Neutrophil (primary cell): ENCODE results near the gene LRP4.

Source experiments
- H3K27ac ChIP-seq: fragments of 200-600 bp; sonication (generic); 2 replicates; pipeline ENCODE4 v1.5.1; 2016; ENCODE audit warnings: mild to moderate bottlenecking, moderate library complexity
- H3K27me3 ChIP-seq: fragments of 200-600 bp; sonication (generic); 2 replicates; pipeline ENCODE4 v1.6.0; 2016; ENCODE audit warnings: mild to moderate bottlenecking
- H3K36me3 ChIP-seq: fragments of 200-600 bp; sonication (generic); 2 replicates; pipeline ENCODE4 v1.5.1; 2017
- H3K4me1 ChIP-seq, 2 experiments: fragments of 200-600 bp in 1 of 2; sonication (generic) in 1 of 2; 1 replicate in 1 of 2; 2 replicates in 1 of 2; pipeline versions ENCODE4 v1.5.1 to v1.6.1; 2013 to 2016; ENCODE audit warnings: low read depth in 1 of 2, low read length in 1 of 2, mild to moderate bottlenecking in 1 of 2, moderate library complexity in 1 of 2; ENCODE audit not compliant: control insufficient read depth in 1 of 2, insufficient read depth in 1 of 2
- H3K4me3 ChIP-seq, 2 experiments: fragments of 200-600 bp in 1 of 2; sonication (generic) in 1 of 2; 1 replicate in 1 of 2; 2 replicates in 1 of 2; pipeline ENCODE4 v1.5.1; 2013 to 2016; ENCODE audit warnings: low read depth in 1 of 2, low read length in 1 of 2, mild to moderate bottlenecking in 1 of 2, moderate library complexity in 1 of 2
- H3K9me3 ChIP-seq: fragments of 200-600 bp; sonication (generic); 2 replicates; pipeline ENCODE4 v1.5.1; 2016
- TF ChIP-seq, protein P1 (sequence below): fragments of 200-600 bp; sonication (generic); IDR thresholded peaks from 2 replicates; pipeline ENCODE4 v1.5.1; 2016; ENCODE audit warnings: antibody characterized with exemption

The LRP4 gene

DNA sequence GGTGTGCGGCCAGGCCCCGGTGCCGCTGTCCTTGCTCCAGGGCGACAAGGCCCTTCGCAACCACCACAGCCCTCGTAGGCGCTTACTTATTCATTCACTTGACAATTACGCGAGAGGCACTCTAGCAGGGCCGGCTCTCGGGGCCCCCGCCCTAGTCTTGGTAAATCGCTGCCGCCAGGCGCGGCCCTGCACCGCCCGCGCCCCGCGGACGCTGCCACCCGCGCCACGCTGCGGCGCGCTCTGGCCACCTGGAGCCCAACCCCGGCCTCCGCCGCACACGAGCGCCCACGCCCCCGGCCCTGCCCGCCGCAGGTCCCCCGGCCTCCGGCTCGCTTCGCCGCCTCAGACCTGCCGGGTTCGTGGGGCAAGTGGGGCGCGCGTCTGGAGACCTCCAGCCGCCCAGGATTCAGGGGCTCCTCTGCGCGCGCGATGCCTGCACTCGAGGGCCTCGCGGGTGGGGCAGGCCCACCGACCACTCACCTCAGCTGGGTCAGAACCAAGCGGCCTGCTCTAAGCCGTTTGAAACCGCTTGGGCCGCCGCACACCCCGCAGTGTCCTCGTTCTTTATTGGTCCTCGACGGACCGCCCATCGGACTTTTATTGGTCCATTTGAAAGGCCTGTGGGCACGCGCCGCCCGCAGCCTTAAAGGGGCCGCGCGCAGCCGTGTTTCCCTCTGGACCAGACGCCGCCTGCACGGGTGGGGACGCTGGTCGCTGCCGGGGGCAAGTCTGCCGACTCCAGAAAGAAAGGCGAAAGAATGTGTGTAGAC, 72.4 kb downstream of the LRP4 start, which contains the start of gene CKAP5:
Gene CKAP5, minus strand, starts transcription at position 541 of the 770 bp plus-strand sequence. CDS start 25,049 bp downstream, outside the sequence.
- TF ChIP-seq, protein P1, sequence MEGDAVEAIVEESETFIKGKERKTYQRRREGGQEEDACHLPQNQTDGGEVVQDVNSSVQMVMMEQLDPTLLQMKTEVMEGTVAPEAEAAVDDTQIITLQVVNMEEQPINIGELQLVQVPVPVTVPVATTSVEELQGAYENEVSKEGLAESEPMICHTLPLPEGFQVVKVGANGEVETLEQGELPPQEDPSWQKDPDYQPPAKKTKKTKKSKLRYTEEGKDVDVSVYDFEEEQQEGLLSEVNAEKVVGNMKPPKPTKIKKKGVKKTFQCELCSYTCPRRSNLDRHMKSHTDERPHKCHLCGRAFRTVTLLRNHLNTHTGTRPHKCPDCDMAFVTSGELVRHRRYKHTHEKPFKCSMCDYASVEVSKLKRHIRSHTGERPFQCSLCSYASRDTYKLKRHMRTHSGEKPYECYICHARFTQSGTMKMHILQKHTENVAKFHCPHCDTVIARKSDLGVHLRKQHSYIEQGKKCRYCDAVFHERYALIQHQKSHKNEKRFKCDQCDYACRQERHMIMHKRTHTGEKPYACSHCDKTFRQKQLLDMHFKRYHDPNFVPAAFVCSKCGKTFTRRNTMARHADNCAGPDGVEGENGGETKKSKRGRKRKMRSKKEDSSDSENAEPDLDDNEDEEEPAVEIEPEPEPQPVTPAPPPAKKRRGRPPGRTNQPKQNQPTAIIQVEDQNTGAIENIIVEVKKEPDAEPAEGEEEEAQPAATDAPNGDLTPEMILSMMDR: no peak
- Histone ChIP-seq H3K4me1 (peaks cover 15 to 18% of the 10 kb centered on the region in 2 experiments), H3K9me3 (no peaks in the 10 kb centered on the region), H3K4me3 (peak within 1 kb of the TSS; percentile 79 to 84), H3K36me3 (no peaks in the 10 kb centered on the region), H3K27ac (peak within 1 kb of the TSS; percentile 63), H3K27me3 (no peaks in the 10 kb centered on the region)

DNA sequence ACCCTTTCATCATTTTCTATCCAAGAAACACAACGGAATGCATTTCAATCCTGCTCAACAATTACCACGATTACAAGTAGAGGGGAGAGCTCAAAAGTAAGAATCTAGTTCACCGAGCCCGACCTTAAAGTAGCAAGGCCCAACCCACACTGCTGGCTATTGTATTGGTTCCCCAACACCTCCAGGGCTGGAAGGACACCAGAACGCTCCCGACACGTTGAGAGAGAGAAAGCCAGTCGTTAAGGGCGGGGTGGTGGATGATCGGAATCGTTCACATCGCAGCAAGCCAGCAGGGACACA, 73.0 kb downstream of the LRP4 start:
- H3K4me1 ChIP-seq: peaks cover 15 to 18% of the 10 kb centered on the region in 2 experiments

DNA sequence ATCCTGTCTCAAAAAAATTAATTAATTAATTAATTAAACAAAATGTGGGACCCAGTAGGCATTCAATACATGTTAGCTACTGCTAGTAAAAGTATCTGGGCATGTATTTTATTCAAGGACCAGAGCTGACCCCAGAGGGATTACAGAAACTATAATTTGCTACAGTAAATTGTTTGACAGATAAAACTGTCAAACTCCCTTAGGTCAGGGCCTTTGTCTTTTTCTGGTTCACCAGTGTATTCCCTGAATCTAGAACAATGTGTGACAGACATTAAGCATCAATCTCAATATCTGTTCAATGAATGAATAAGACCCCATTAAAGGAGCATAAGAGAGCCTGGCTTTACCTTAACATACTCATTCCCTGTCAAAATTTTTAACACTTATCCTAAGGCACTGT, 78.2 kb downstream of the LRP4 start:
- TF ChIP-seq, protein P1: no peak
- no peaks in the 10 kb centered on the region for H3K27me3 ChIP-seq
- no peak overlapping the region for H3K27ac ChIP-seq

More for the DNA sequence above, 73.0 kb downstream of the LRP4 start:
- TF ChIP-seq, protein P1: no peak
- no peaks in the 10 kb centered on the region for H3K27me3 ChIP-seq
- no peaks in the 10 kb centered on the region for H3K36me3 ChIP-seq
- peak overlapping the region; percentile 79 to 84 for H3K4me3 ChIP-seq
- H3K27ac ChIP-seq: peak overlapping the region; percentile 63
- no peaks in the 10 kb centered on the region for H3K9me3 ChIP-seq

DNA sequence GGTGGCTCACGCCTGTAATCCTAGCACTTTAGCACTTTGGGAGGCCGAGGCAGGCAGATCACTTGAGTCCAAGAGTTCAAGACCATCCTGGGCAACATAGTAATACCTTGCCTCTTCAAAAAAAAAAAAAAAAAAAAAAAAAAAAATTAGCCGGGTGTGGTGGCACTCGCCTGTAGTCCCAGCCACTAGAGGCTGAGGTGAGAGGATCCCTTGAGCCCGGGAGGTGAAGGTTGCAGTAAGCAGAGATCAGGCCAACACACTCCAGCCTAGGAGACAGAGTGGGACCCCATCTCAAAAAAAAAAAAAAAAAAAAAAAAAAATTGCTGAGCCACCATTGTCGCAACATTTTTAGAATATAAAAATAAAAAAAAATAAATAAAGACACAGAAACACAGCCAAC, 79.8 kb downstream of the LRP4 start:
- H3K36me3 ChIP-seq: no peaks in the 10 kb centered on the region
- TF ChIP-seq, protein P1: no peak
- H3K9me3 ChIP-seq: no peaks in the 10 kb centered on the region
- peaks cover 0 to 3% of the 10 kb centered on the region in 2 experiments for H3K4me1 ChIP-seq
- H3K27me3 ChIP-seq: no peaks in the 10 kb centered on the region
- H3K27ac ChIP-seq: no peak overlapping the region
- no peak overlapping the region for H3K4me3 ChIP-seq

More for the DNA sequence above, 78.2 kb downstream of the LRP4 start:
- Histone ChIP-seq H3K4me3 (no peak overlapping the region), H3K4me1 (peaks cover 5 to 11% of the 10 kb centered on the region in 2 experiments), H3K9me3 (no peaks in the 10 kb centered on the region), H3K36me3 (no peaks in the 10 kb centered on the region)

DNA sequence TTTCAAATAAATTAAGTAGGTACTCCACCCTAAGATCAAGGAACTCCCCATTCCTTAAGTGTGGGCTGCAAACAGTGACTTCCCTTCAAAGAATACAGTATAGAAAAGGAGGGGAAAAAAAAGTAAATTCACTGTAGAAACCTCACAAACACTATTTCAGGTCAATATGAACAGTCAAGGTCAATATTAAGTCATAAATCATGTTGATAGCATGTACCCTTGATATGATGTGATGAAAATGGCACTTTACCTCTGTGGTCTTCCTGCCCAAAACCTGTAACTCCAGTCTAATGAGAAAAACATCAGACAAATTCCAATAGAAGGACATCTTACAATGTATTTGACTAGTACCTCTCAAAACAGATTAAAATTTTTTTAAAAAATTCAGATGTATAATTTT, 80.5 kb downstream of the LRP4 start:
- peaks cover 0 to 3% of the 10 kb centered on the region in 2 experiments for H3K4me1 ChIP-seq
- no peaks in the 10 kb centered on the region for H3K9me3 ChIP-seq
- no peak overlapping the region for H3K4me3 ChIP-seq
- no peaks in the 10 kb centered on the region for H3K36me3 ChIP-seq
- H3K27ac ChIP-seq: no peak overlapping the region
- TF ChIP-seq, protein P1: no peak
- H3K27me3 ChIP-seq: no peaks in the 10 kb centered on the region
